Heart right ventricle (tissue), 16 donors: ENCODE data around the gene BUB3. TPM values are rescaled to one million over a fixed set of nuclear protein-coding genes. Genes with fewer than 3 reads are reported as not detected.

ENCODE experiments used
- ATAC-seq, 8 donors: fragments of 200-7000 bp; cut with Tn5 transposase; one replicate each; pipeline ENCODE4 v1.9.1; 2020; ENCODE audit warnings: mild to moderate bottlenecking in 8 of 8, moderate library complexity in 8 of 8, moderate number of reproducible peaks in 1 of 8
- DNase-seq, 2 donors: peaks; one replicate each; pipeline ENCODE4 v3.0.0-alpha.2; 2020
- H3K27ac ChIP-seq, 10 donors: fragments of 200-600 bp; sonication (generic) in 2 of 10; one replicate each; pipeline versions ENCODE4 v1.5.0 to v1.8.0; 2020 to 2022; ENCODE audit warnings: mild to moderate bottlenecking in 3 of 10
- H3K27me3 ChIP-seq, 7 donors: fragments of 200-600 bp; one replicate each; pipeline ENCODE4 v1.8.0; 2021 to 2022; ENCODE audit warnings: mild to moderate bottlenecking in 2 of 7
- H3K36me3 ChIP-seq, 9 donors: fragments of 200-600 bp; sonication (generic) in 1 of 9; one replicate each; pipeline versions ENCODE4 v1.5.0 to v1.8.0; 2020 to 2022; ENCODE audit warnings: mild to moderate bottlenecking in 2 of 9
- H3K4me1 ChIP-seq, 9 donors: fragments of 200-600 bp; sonication (generic) in 1 of 9; one replicate each; pipeline versions ENCODE4 v1.5.0 to v1.8.0; 2020 to 2022; ENCODE audit warnings: mild to moderate bottlenecking in 4 of 9
- H3K4me3 ChIP-seq, 10 donors: fragments of 200-600 bp; sonication (generic) in 2 of 10; one replicate each; pipeline versions ENCODE4 v1.5.0 to v1.8.0; 2020 to 2022; ENCODE audit warnings: mild to moderate bottlenecking in 7 of 10, moderate library complexity in 2 of 10
- H3K9me3 ChIP-seq, 11 donors: fragments of 200-600 bp in 10 of 11; sonication (generic) in 2 of 11; one replicate each; pipeline versions ENCODE4 v1.5.0 to v1.8.0; 2013 to 2022; ENCODE audit warnings: mild to moderate bottlenecking in 2 of 11, control low read depth in 1 of 11, moderate library complexity in 1 of 11
- WGBS, 2 donors: extraction: QIAGEN DNeasy Blood & Tissue Kit; methylation state at CpG; one replicate each; pipeline ENCODE4 v1.1.7; 2013; ENCODE audit warnings: inconsistent platforms in 1 of 2; 5-methylcytosine and 5-hydroxymethylcytosine counted together
- intact Hi-C, 10 donors: fragments of 100-400 bp; cut with DNase I; formaldehyde crosslinking; loops; one replicate each; pipeline versions ENCODE4 v1.11.1 to v1.14.2; 2022
- polyA plus RNA-seq, 2 donors: library from polyadenylated mRNA; stranded (reverse); fragments of 200-250 nt; gene quantifications; one replicate each; pipeline ENCODE4 v1.2.3, GENCODE V29; 2013
- total RNA-seq, 10 donors: library from RNA; stranded (reverse); fragmentation: NEBNext Ultra II Directional in 3 of 10; extraction: Animal tissue kit (Norgen Biotek cat#: 25700) in 3 of 10; gene quantifications; one replicate each; pipeline versions ENCODE4 v1.2.1 to v1.2.4, GENCODE V29; 2021 to 2023
- TF ChIP-seq, protein P1 (sequence below), 9 donors: fragments of 200-600 bp; sonication (generic) in 2 of 9; IDR thresholded peaks; one replicate each; pipeline versions ENCODE4 v1.5.0 to v1.8.0; 2021 to 2022; ENCODE audit warnings: antibody characterized with exemption in 9 of 9, mild to moderate bottlenecking in 5 of 9, moderate library complexity in 1 of 9
- donor health status: Arrhythmogenic right ventricular cardiomyopathy.
- donor health status: ischemic (EF 13 %, LVEDD 7.1; RV severe dilation, severe dysfunction).
- donor health status: healthy with polysubstance abuse.
- donor health status: DM: no; HTN: yes; CAD: no.
- donor health status: DM: no; HTN: no; CAD: no.
- donor health status: ischemic (EF 25% LVEDD 6.9; RV normal size, moderate dysfunction).
- donor health status: ischemic (EF 25% LVEDD 5.7; RV mildly dilated, moderate dysfunction).
- donor health status: healthy.
- donor health status: DM: yes; HTN: yes; CAD: no.
- donor health status: Ischemic cardiomyopathy.
- donor health status: ischemic (EF 35%, LVEDD 5.7; RV mildly dilated, moderate dysfunction).
- donor health status: nonischemic (EF 11% LVEDD 7.7; RV severe dilation, severe dysfunction).
- donor health status: DM: yes; HTN: yes; CAD: no.
- donor health status: PGD.
- donor health status: ischemic (EF 29% LVEDD 5.4; RV normal size, mild dysfunction).
- donor health status: nonischemic (EF 23%, LVEDD 6.1; RV moderate dilation, normal function).

BUB3 gene
- total and polyA plus RNA-seq, 12 donors: 11.4 to 42.0 (median 30.4) TPM

DNA sequence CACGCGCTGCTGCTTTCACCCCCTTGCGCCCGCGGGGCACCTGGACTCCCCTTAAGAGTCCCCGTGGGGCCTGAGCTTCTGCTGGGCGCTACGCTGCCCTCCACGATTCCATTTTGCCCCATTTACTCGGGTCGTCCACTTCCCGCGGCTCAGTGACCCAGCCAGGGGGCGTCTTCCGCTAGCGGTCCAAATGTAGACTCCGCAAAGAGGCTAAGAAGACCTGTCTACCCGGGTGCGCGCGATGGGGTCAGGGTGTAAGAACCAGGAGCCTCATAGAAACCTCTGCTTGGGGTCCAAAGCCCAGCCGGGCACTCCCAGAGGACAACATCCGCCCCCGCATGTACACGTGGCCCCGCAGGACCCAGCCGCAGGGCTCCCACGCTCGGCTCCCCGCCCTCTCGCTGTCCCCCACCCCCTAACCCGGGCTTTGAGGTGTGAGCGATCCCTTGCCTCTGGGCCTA is 11.5 kb upstream of the BUB3 start:
- H3K4me3 ChIP-seq: no peak overlapping the region
- DNase-seq (no peak), ATAC-seq (no peak)
- intact Hi-C loops: no loop called here
- H3K27me3 ChIP-seq: peaks cover 72 to 100% (median 100%) of the 10 kb centered on the region in 7 donors
- TF ChIP-seq, protein P1, sequence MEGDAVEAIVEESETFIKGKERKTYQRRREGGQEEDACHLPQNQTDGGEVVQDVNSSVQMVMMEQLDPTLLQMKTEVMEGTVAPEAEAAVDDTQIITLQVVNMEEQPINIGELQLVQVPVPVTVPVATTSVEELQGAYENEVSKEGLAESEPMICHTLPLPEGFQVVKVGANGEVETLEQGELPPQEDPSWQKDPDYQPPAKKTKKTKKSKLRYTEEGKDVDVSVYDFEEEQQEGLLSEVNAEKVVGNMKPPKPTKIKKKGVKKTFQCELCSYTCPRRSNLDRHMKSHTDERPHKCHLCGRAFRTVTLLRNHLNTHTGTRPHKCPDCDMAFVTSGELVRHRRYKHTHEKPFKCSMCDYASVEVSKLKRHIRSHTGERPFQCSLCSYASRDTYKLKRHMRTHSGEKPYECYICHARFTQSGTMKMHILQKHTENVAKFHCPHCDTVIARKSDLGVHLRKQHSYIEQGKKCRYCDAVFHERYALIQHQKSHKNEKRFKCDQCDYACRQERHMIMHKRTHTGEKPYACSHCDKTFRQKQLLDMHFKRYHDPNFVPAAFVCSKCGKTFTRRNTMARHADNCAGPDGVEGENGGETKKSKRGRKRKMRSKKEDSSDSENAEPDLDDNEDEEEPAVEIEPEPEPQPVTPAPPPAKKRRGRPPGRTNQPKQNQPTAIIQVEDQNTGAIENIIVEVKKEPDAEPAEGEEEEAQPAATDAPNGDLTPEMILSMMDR (IDR thresholded peaks at IDR 0.05): no peak
- H3K4me1 ChIP-seq: peaks cover 4 to 48% (median 22%) of the 10 kb centered on the region in 9 donors
- no peak overlapping the region for H3K27ac ChIP-seq
- H3K9me3 ChIP-seq: no peaks in the 10 kb centered on the region
- H3K36me3 ChIP-seq: no peaks in the 10 kb centered on the region
- WGBS, 2 donors: 2 to 4% methylated on average over 33 of the region's 33 CpGs

DNA sequence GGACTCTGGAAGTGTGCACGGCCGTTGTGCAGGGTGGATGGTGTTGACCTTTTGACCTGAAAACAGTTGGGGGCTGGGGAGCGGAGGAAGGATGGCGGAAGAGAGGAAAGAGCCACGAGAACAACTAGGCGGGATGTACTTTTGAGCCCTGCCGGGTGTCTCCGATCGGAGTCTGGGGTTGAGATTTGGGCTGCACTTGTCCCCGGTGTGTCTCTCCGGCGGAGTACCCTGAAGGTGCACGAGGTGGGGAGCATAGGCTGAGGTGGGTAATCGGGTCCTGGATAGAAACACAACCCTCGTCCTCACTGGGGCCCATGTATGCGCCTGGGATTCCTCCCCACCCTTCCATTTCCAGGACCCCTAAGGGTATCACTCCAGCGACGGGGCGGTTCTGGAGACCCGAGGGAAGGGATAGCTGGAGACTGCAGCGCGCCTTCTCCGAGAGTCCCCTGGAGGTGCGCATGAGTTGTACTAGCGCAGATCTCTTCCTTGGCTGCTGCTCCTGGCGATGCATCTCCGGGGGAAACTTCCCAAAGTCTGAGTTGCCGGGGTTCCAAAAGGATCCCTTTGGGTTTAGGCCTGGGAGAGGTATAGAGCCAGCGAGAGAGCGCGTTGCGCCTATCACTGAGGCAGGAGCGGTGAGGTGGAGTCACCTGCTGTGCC is 10.9 kb upstream of the BUB3 start:
- 3 to 4% methylated on average over 32 to 33 of the region's 33 CpGs for WGBS, 2 donors
- intact Hi-C loops: no loop called here
- H3K27me3 ChIP-seq: peaks cover 71 to 100% (median 100%) of the 10 kb centered on the region in 7 donors

DNA sequence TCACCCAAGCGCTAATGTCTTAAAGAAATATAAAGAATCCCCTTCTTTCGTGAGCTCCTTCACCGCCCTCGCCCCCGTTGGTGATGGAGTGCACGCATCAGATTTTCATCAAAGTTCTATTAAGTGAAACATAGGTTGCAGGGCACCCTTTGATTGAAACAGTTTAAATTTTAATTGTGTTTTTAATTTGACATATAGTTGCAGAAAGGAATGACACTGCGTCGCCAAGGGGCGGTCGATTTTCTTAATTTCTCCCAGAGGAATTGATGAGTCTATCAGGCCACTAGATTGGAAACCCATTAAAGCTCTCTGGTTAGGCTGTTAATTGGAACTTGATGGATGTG is 10.4 kb upstream of the BUB3 start:
- 8 to 11% methylated on average over 10 of the region's 10 CpGs for WGBS, 2 donors
- H3K27ac ChIP-seq: no peak overlapping the region
- peaks cover 73 to 100% (median 100%) of the 10 kb centered on the region in 7 donors for H3K27me3 ChIP-seq
- intact Hi-C loops: no loop called here
- no peak for ATAC-seq
- no peak for DNase-seq
- no peaks in the 10 kb centered on the region for H3K9me3 ChIP-seq
- H3K36me3 ChIP-seq: no peaks in the 10 kb centered on the region
- H3K4me1 ChIP-seq: peaks cover 4 to 56% (median 32%) of the 10 kb centered on the region in 9 donors
- H3K4me3 ChIP-seq: no peak overlapping the region
- TF ChIP-seq, protein P1 (IDR thresholded peaks at IDR 0.05): no peak

More for the DNA sequence above, 10.9 kb upstream of the BUB3 start:
- ATAC-seq (peak in 1 of 8 donors; percentile 7), DNase-seq (no peak)
- no peaks in the 10 kb centered on the region for H3K36me3 ChIP-seq
- TF ChIP-seq, protein P1 (IDR thresholded peaks at IDR 0.05): no peak
- peaks cover 4 to 51% (median 27%) of the 10 kb centered on the region in 9 donors for H3K4me1 ChIP-seq
- no peaks in the 10 kb centered on the region for H3K9me3 ChIP-seq
- H3K27ac ChIP-seq: no peak overlapping the region
- no peak overlapping the region for H3K4me3 ChIP-seq

DNA sequence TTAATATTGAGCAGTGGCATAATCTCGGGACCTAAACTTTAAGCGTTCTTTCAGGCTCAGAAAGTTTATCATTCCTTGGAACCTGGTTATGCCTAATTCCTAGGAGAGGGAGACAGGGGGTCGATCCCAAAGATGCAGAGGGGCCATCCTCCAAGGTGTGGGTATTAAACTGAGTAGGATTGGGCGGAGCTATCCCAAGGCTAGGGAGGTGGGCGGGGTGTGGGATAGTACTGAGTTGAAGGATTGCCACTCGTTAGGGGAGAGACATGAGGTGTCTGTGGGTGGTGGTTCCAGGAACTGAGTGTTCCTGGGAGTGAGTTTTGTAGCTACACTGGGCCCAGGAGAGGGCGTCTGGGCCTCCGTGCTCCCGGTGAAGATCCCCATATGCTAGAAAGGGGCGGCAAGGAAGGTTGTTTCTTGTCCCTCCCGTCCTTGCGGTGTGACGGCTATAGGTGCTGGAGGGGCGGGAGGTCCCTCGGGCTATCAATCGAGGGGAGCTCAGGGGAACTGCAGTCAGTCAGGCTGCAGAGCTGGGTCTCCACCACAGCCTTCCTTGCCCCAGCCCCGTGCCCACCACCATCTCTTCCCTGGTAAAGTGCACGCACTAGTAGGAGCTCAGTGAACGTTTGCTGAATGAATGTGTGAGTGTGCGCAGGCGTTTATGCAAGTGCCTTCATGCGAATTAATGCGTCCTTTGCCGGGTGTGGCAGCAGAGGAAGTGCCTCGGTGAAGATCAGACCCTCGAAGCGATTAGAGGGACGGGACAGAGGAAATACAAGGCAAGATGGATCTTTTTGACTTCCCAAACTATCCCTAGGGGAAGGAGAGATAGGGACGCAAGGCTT is 9.3 kb upstream of the BUB3 start:
- no peak for ATAC-seq
- Histone ChIP-seq H3K4me3 (no peak overlapping the region), H3K4me1 (peaks cover 9 to 58% (median 37%) of the 10 kb centered on the region in 9 donors), H3K27ac (no peak overlapping the region), H3K36me3 (no peaks in the 10 kb centered on the region), H3K27me3 (peaks cover 73 to 100% (median 100%) of the 10 kb centered on the region in 7 donors), H3K9me3 (no peaks in the 10 kb centered on the region)
- DNase-seq: no peak
- TF ChIP-seq, protein P1 (IDR thresholded peaks at IDR 0.05): no peak
- intact Hi-C loops: no loop called here
- WGBS, 2 donors: 3% methylated on average over 29 of the region's 29 CpGs
